CD4-positive, CD25-positive, alpha-beta regulatory T cell (primary cell): ENCODE measurements around the gene RDH11. TPM values are rescaled to one million over a fixed set of nuclear protein-coding genes. Genes with fewer than 3 reads are reported as not detected.
"Not testable (repeated sequence)": the region's sequence is repeated elsewhere in the genome, so short reads cannot be mapped to it uniquely, and the experiment has no call there.

ENCODE experiments used
- ATAC-seq, 2 donors: fragments of 150-1000 bp; cut with Tn5 transposase; one replicate each; pipeline ENCODE4 v1.10.0; 2021; ENCODE audit warnings: low read depth in 2 of 2, moderate number of reproducible peaks in 2 of 2, moderate library complexity in 1 of 2
- DNase-seq, 3 donors: peaks; one replicate each; pipeline versions ENCODE4 v3.0.0 to v3.0.0-alpha.2; 2012 to 2022; ENCODE audit warnings: mixed read lengths in 1 of 3
- H3K27ac ChIP-seq: one replicate; pipeline ENCODE4 v1.7.0; 2013; ENCODE audit warnings: mild to moderate bottlenecking, low read length; ENCODE audit not compliant: insufficient read depth, poor library complexity, severe bottlenecking
- H3K27me3 ChIP-seq: one replicate; pipeline ENCODE4 v1.7.0; 2013; ENCODE audit warnings: low read length; ENCODE audit not compliant: control insufficient read depth, insufficient read depth
- H3K36me3 ChIP-seq: one replicate; pipeline ENCODE4 v1.7.0; 2013; ENCODE audit warnings: mild to moderate bottlenecking, low read length, moderate library complexity; ENCODE audit not compliant: control insufficient read depth, insufficient read depth
- H3K4me1 ChIP-seq: 2 replicates; pipeline ENCODE4 v1.7.0; 2013; ENCODE audit warnings: mild to moderate bottlenecking, low read length; ENCODE audit not compliant: insufficient read depth, control insufficient read depth, poor library complexity, severe bottlenecking
- H3K4me3 ChIP-seq: one replicate; pipeline ENCODE4 v1.7.0; 2013; ENCODE audit warnings: low read depth, mild to moderate bottlenecking, low read length, moderate library complexity
- H3K9me3 ChIP-seq, 2 experiments: 1 replicate in 1 of 2; 2 replicates in 1 of 2; pipeline ENCODE4 v1.7.0; 2013; ENCODE audit warnings: low read length in 2 of 2, mild to moderate bottlenecking in 1 of 2, moderate library complexity in 1 of 2; ENCODE audit not compliant: control insufficient read depth in 2 of 2
- H3K27ac Mint-ChIP-seq, 3 donors: one replicate each; pipeline ENCODE4 v1.8.0; 2020 to 2022; ENCODE audit warnings: mild to moderate bottlenecking in 3 of 3, mixed read lengths in 3 of 3, moderate library complexity in 2 of 3
- H3K27me3 Mint-ChIP-seq: one replicate; pipeline ENCODE4 v1.8.0; 2022; ENCODE audit warnings: mild to moderate bottlenecking, mixed read lengths
- H3K36me3 Mint-ChIP-seq: one replicate; pipeline ENCODE4 v1.8.0; 2020; ENCODE audit warnings: mixed read lengths
- H3K4me1 Mint-ChIP-seq, 4 donors: one replicate each; pipeline ENCODE4 v1.8.0; 2020 to 2022; ENCODE audit warnings: mixed read lengths in 4 of 4, mild to moderate bottlenecking in 1 of 4
- H3K4me3 Mint-ChIP-seq, 4 donors: one replicate each; pipeline ENCODE4 v1.8.0; 2020 to 2022; ENCODE audit warnings: mild to moderate bottlenecking in 4 of 4, mixed read lengths in 4 of 4, moderate library complexity in 3 of 4
- H3K9me3 Mint-ChIP-seq, 7 donors: one replicate each; pipeline ENCODE4 v1.8.0; 2020 to 2022; ENCODE audit warnings: mixed read lengths in 7 of 7, mild to moderate bottlenecking in 3 of 7, moderate library complexity in 2 of 7
- polyA plus RNA-seq, 4 donors: library from polyadenylated mRNA; unstranded; fragments of 300-500 nt; fragmentation: Illumina TruSeq; gene quantifications; one replicate each; pipeline ENCODE4 v1.2.3, GENCODE V29; 2021
- total RNA-seq: library from RNA; stranded (reverse); gene quantifications from one replicate; pipeline ENCODE4 v1.2.3, GENCODE V29; 2022

Gene RDH11
- total and polyA plus RNA-seq, 5 donors from 2014 or later: 26.7 to 84.1 (median 72.2) TPM

DNA sequence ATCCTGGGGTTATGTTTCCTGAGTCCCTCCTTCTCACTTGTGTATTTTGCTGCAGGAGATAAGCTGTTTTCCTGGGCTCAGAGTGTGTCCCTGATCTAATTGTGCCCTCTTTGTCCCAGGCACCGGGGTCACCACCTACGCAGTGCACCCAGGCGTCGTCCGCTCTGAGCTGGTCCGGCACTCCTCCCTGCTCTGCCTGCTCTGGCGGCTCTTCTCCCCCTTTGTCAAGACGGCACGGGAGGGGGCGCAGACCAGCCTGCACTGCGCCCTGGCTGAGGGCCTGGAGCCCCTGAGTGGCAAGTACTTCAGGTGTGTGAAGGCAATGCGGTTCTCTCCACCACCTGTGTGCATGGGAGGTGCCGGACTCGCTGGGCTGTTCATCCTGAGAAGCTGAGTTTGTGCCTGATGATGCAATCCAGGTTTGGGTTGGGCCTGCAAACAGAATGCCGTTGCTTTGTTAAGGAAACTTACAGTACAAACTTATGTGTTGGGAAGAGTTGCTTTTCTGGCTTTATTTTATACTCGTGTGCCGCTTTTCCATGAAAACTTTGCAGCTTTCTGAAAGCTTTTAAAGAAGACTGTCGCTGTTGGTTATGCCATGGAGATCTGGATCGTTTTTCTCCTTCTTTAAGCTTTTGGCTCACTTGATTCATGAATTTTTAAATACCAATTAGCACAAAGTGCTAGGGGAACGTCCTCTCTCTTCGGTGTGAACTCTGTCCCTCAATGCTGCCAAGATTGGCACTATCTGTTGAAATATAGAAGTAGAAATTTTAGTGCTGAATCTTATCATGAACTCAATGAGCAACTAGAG is 33.7 kb upstream of the RDH11 start:
- H3K36me3 Mint-ChIP-seq: peaks cover 2% of the 10 kb centered on the region
- peak overlapping the region in 2 of 4 donors; percentile 5 to 13 for H3K4me3 Mint-ChIP-seq
- H3K27me3 ChIP-seq: peaks cover 3% of the 10 kb centered on the region
- H3K27ac ChIP-seq: no peak overlapping the region
- no peaks in the 10 kb centered on the region for H3K4me1 ChIP-seq
- DNase-seq: no peak
- no peaks in the 10 kb centered on the region for H3K9me3 Mint-ChIP-seq
- H3K27me3 Mint-ChIP-seq: peaks cover 16% of the 10 kb centered on the region
- no peaks in the 10 kb centered on the region for H3K9me3 ChIP-seq
- no peaks in the 10 kb centered on the region for H3K4me1 Mint-ChIP-seq
- H3K27ac Mint-ChIP-seq: no peak overlapping the region
- ATAC-seq: no peak
- no peak overlapping the region for H3K4me3 ChIP-seq
- no peaks in the 10 kb centered on the region for H3K36me3 ChIP-seq

DNA sequence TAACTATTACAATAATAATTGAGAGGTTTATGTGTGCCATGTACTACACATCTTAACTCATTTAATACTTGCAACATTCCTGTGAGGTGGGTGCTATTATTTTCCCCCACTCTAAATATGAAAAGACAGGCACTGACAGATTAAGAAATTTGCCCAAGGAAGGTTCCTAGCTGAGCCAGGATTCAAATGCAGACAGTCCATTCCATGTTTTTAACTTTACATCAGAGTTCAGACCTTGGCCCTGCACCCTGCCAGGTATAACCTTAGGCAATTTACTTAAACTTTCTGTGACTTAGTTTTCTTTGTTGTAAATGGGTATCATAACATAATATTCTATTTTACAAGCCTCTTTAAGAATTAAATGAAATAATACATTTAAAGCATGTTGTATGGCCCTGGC is 32.7 kb upstream of the RDH11 start:
- H3K27me3 ChIP-seq: peaks cover 7% of the 10 kb centered on the region

DNA sequence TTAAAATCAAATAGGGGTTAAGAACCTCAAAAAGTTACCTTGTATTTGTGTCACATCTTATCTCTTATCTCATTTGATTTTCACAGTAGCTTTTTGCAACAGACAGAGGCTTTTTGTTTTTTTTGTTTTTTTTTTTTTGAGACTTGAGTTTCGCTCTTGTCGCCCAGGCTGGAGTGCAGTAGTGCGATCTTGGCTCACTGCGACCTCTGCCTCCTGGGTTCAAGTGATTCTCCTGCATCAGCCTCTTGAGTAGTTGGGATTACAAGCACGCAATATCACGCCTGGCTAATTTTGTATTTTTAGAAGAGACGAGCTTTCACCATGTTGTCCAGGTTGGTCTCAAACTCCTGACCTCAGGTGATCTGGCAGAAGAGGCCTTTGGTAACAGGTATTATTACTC is 31.8 kb upstream of the RDH11 start:
- no peaks in the 10 kb centered on the region for H3K9me3 Mint-ChIP-seq
- H3K4me3 ChIP-seq: no peak overlapping the region
- no peaks in the 10 kb centered on the region for H3K36me3 ChIP-seq
- peaks cover 33% of the 10 kb centered on the region for H3K27me3 Mint-ChIP-seq
- no peak overlapping the region for H3K27ac ChIP-seq
- peak overlapping the region in 1 of 4 donors; percentile 48 for H3K4me3 Mint-ChIP-seq
- H3K36me3 Mint-ChIP-seq: peaks cover 2% of the 10 kb centered on the region
- H3K4me1 ChIP-seq: no peaks in the 10 kb centered on the region
- H3K4me1 Mint-ChIP-seq: peaks cover 0 to 6% (median 2%) of the 10 kb centered on the region in 4 donors
- H3K9me3 ChIP-seq: peaks cover 0 to 3% of the 10 kb centered on the region in 2 experiments
- no peak for ATAC-seq
- H3K27me3 ChIP-seq: peaks cover 7% of the 10 kb centered on the region
- DNase-seq: no peak
- no peak overlapping the region for H3K27ac Mint-ChIP-seq

More for the DNA sequence above, 32.7 kb upstream of the RDH11 start:
- DNase-seq (no peak), ATAC-seq (no peak)
- peaks cover 2% of the 10 kb centered on the region for H3K36me3 Mint-ChIP-seq
- H3K4me1 Mint-ChIP-seq: no peaks in the 10 kb centered on the region
- H3K36me3 ChIP-seq: no peaks in the 10 kb centered on the region
- H3K27me3 Mint-ChIP-seq: peaks cover 24% of the 10 kb centered on the region
- no peak overlapping the region for H3K27ac ChIP-seq
- no peaks in the 10 kb centered on the region for H3K9me3 Mint-ChIP-seq
- H3K27ac Mint-ChIP-seq: no peak overlapping the region
- H3K9me3 ChIP-seq: peaks cover 0 to 3% of the 10 kb centered on the region in 2 experiments
- H3K4me1 ChIP-seq: no peaks in the 10 kb centered on the region
- H3K4me3 Mint-ChIP-seq: no peak overlapping the region
- no peak overlapping the region for H3K4me3 ChIP-seq

DNA sequence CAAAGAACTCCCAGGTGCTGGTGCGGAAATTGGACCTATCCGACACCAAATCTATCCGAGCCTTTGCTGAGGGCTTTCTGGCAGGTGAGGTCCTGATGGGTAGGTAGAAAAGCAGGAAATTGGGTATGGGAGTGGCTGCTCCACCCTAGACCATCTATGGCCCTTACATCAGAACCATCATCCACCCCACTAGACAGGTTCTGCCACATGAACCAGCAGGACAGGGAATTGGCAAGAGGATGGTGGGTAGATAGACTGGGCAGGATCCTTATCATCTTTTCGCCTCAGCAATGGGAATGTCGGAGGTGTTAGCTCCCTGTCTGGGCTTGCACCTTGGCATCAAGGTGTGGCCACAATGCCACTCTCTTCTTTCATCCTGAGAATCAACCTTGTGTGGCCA is 29.6 kb upstream of the RDH11 start:
- no peak for DNase-seq
- H3K4me3 ChIP-seq: no peak overlapping the region
- no peaks in the 10 kb centered on the region for H3K36me3 ChIP-seq
- peaks cover 0 to 3% of the 10 kb centered on the region in 2 experiments for H3K9me3 ChIP-seq
- H3K4me3 Mint-ChIP-seq: no peak overlapping the region
- H3K27ac ChIP-seq: no peak overlapping the region
- H3K4me1 Mint-ChIP-seq: peaks cover 2 to 16% (median 8%) of the 10 kb centered on the region in 4 donors
- H3K27me3 Mint-ChIP-seq: peaks cover 39% of the 10 kb centered on the region
- H3K27me3 ChIP-seq: peaks cover 7% of the 10 kb centered on the region
- H3K4me1 ChIP-seq: no peaks in the 10 kb centered on the region
- H3K36me3 Mint-ChIP-seq: peaks cover 2% of the 10 kb centered on the region
- H3K9me3 Mint-ChIP-seq: no peaks in the 10 kb centered on the region
- ATAC-seq: no peak
- H3K27ac Mint-ChIP-seq: no peak overlapping the region

DNA sequence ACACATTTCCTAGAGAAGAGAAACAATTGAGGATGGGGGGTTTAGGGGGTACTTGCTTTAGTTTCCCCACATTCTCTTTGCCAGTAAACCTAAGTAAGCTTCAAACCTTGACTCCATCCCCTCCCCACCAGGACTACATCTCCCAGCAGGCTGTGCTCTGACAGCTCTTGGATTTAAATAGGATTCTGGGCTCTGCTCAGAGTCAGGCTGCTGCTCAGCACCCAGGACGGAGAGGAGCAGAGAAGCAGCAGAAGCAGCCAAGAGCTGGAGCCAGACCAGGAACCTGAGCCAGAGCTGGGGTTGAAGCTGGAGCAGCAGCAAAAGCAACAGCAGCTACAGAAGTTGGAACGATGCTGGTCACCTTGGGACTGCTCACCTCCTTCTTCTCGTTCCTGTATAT is 26.7 kb upstream of the RDH11 start:
- peaks cover 4% of the 10 kb centered on the region for H3K4me1 ChIP-seq
- Mint-ChIP-seq H3K27me3 (peaks cover 36% of the 10 kb centered on the region), H3K4me3 (no peak overlapping the region), H3K4me1 (peaks cover 5 to 20% (median 10%) of the 10 kb centered on the region in 4 donors), H3K36me3 (peaks cover 2% of the 10 kb centered on the region), H3K27ac (peak overlapping the region in 1 of 3 donors; percentile 53), H3K9me3 (no peaks in the 10 kb centered on the region)
- no peak for DNase-seq
- peaks cover 7% of the 10 kb centered on the region for H3K27me3 ChIP-seq
- H3K4me3 ChIP-seq: no peak overlapping the region
- ATAC-seq: no peak
- H3K36me3 ChIP-seq: no peaks in the 10 kb centered on the region
- peaks cover 0 to 3% of the 10 kb centered on the region in 2 experiments for H3K9me3 ChIP-seq
- no peak overlapping the region for H3K27ac ChIP-seq

DNA sequence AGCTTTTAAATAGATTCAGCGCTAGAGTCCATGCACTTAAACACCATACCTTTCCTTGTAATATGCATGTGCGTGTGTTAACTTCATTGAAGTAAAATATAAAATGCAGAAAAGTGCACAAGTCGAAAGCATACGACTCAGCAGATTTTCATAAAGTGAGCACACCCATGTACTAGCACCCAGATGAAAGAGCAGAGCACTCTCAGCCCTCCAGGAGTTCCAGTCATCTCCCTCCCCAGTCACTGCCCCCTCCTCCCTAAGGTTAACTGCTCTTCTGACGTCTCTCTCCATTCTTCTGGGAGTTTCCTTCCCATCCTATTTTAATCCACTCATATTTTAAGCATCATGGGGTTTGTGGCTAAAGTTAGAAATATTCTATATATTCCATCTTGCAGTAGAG is 26.3 kb upstream of the RDH11 start:
- no peak overlapping the region for H3K27ac ChIP-seq
- H3K36me3 ChIP-seq: no peaks in the 10 kb centered on the region
- no peaks in the 10 kb centered on the region for H3K9me3 Mint-ChIP-seq
- peaks cover 4% of the 10 kb centered on the region for H3K4me1 ChIP-seq
- H3K27me3 Mint-ChIP-seq: peaks cover 34% of the 10 kb centered on the region
- no peak for ATAC-seq
- no peak overlapping the region for H3K4me3 ChIP-seq
- H3K9me3 ChIP-seq: peaks cover 0 to 3% of the 10 kb centered on the region in 2 experiments
- H3K4me1 Mint-ChIP-seq: peaks cover 5 to 20% (median 10%) of the 10 kb centered on the region in 4 donors
- no peak overlapping the region for H3K4me3 Mint-ChIP-seq
- H3K27me3 ChIP-seq: peaks cover 7% of the 10 kb centered on the region
- DNase-seq: no peak
- H3K36me3 Mint-ChIP-seq: peaks cover 2% of the 10 kb centered on the region
- peak overlapping the region in 1 of 3 donors; percentile 53 for H3K27ac Mint-ChIP-seq

DNA sequence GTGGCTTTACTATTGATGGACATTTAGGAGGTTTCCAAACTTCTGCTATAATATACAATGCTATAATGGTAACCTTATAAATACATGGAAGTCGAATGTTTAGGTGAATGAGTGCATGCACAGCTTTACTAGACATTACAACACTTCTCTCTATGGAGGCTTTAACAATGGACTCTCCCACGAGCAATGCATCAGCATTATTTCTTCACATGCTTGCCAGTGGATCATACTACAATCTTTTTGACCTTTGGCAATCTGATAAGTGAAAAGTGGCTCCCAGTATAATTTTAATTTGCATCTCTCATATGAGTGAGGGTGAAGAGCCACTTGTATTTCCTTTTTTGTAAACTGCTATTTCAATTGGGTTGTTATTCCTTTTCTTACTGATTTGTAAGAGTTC is 24.3 kb upstream of the RDH11 start:
- H3K4me3 Mint-ChIP-seq: no peak overlapping the region
- H3K4me1 ChIP-seq: peaks cover 4% of the 10 kb centered on the region
- DNase-seq (no peak), ATAC-seq (no peak)
- H3K9me3 ChIP-seq: peaks cover 0 to 3% of the 10 kb centered on the region in 2 experiments
- peak overlapping the region in 1 of 3 donors; percentile 4 for H3K27ac Mint-ChIP-seq
- H3K4me1 Mint-ChIP-seq: peaks cover 5 to 20% (median 10%) of the 10 kb centered on the region in 4 donors
- peaks cover 30% of the 10 kb centered on the region for H3K27me3 Mint-ChIP-seq
- H3K9me3 Mint-ChIP-seq: no peaks in the 10 kb centered on the region
- no peaks in the 10 kb centered on the region for H3K36me3 ChIP-seq
- no peak overlapping the region for H3K4me3 ChIP-seq
- H3K27ac ChIP-seq: no peak overlapping the region
- H3K27me3 ChIP-seq: peaks cover 7% of the 10 kb centered on the region
- no peaks in the 10 kb centered on the region for H3K36me3 Mint-ChIP-seq

DNA sequence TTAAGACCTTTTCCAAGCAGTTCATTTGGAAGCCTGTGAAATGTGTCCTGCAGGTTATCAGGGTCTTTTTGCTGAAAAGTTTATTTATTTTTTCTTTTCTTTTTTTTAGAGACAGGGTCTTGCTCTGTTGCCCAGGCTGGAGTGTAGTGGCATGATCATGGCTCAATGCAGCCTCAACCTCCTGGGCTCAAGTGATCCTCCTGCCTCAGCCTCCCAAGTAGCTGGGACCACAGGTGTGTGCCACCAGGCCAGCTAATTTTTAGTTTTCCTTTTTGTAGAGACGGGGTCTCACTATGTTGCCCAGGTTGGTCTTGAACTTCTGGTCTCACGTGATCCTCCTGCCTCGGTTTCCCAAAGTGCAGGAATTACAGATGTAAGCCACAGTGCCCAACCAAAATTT is 23.8 kb upstream of the RDH11 start:
- H3K36me3 Mint-ChIP-seq, H3K27ac ChIP-seq, H3K36me3 ChIP-seq, H3K9me3 ChIP-seq, ATAC-seq, DNase-seq, H3K27me3 ChIP-seq, H3K4me3 Mint-ChIP-seq, H3K27ac Mint-ChIP-seq, H3K4me3 ChIP-seq, H3K9me3 Mint-ChIP-seq, H3K4me1 ChIP-seq: not testable (repeated sequence)
- Mint-ChIP-seq H3K27me3 (peaks cover 25% of the 10 kb centered on the region), H3K4me1 (peaks cover 5 to 20% (median 10%) of the 10 kb centered on the region in 4 donors)
